Pons (tissue), 1 donor: Measurements from ENCODE around the gene SPTLC2.

ENCODE experiments used
- DNase-seq: peaks from one replicate; pipeline ENCODE4 v3.0.0-alpha.2; 2016; ENCODE audit warnings: low spot score

The SPTLC2 gene

DNA sequence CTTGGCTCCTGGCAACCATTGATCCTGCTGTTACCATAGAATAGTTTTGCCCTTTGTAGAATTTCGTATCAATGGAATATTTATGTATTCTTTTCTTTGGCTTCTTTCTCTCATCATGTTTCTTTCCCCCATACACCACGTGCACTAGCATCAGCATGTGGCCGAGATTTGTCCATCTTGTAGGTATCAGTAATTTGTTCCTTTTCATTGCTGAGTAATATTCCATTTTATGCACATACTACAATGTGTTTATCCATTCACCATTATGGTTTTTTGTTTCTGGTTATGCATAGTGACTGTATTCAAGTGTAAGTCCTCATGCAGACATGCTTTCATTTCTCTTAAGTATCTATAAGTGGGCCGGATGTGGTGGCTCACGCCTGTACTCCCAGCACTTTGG lies 113.3 kb downstream of the SPTLC2 start:
- DNase-seq = no peak

DNA sequence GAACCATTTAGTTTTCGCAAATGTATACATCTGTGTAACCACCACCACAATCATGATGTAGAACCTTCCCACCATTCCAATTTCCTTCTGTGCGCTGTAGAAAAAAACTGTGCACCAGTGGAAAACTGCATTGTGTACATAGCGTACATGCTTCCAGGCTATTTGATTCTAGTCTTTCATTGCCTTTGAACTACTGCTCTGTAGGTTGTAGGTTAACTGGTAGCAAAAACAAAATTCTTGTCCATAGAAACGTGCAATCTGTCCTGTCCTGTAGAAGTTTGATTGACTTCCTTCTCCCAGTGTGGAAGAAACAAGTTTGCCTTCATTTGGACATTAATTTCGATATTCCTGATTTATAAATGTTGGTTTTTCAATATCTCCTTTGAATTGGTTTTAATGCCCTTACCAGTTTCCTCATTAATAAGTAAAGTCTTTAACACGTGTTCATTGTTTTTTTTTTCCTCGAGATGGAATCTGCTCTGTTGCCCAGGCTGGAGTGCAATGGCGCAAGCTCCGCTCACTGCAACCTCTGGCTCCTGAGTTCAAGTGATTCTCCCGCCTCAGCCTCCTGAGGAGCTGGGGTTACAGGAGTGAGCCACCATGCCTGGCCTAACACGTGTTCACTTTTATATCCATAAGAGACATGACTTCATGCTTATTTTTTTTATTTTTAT lies 114.2 kb downstream of the SPTLC2 start:
- DNase-seq = no peak

DNA sequence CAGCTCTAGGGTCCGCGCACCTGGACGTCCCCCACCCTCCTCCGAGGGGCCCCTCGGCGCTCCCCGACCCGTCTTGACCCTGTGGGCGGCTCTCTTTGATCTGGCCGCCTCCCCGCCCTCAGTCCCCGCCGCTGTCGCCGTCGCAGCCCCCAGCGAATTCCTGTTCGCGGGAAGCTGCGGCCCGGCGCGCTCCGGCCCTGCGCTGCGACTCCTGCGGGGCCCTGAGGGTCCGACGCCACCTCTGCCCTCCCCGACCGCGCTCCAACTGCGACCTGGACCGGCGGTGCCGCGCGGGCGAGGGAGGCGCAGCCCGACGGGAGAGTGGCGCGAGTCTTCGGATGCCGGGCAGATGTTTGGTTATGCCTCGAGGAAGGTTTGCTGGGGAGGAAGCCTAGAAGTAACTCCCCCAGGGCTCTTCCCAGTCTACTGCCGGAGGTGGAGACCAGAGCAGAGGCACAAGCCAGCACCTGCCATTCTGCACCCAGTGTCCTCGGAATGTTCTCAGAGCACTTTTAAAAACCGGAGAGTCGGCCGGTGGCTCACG lies 117.4 kb downstream of the SPTLC2 start:
- DNase-seq = no peak

DNA sequence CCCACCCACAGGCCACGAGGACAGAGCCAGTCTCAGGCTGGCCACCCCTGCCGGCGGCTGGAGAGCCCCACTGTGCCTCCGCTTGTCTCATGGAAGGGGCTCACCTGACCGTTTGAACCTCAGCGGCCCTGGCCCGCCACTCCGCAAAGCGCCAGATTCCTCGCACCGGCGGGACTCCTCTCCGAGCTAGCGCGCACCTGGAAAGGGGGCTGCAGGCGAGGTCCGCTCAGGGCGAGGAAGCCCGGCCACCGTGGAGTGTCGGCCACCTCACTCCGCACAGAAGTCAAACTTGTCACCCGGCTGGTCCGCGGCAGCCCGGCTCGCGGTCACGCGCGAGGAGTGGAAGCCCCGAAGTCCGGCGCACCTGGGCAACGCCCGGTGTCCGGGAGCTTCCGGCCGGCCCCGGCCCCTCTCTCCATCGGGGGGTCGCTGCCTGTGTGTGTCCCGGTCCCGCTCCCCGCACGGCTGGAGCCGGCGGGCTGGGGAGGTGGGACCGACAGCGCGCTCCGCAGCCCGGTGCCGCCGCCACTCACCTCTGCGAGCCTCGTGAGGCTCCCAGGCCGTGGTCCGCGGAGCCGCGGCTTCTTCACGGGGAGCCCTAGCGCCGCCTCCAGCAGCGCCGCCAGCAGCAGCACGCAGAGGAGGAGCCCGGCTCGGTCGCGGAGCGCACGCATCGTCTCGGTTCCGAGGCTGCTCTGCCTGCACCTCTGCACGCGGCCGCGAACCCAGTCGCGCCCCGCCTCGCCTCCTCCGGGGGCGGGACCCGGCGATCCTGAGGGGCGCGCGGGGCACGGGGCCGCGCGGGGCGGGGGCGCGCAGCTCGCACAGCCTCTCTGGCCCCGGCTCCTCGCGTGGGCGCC lies 118.1 kb downstream of the SPTLC2 start, which contains the start of gene ISM2:
Gene ISM2, minus strand, starts transcription at position 697 of the 860 bp plus-strand sequence. Its CDS starts 23 bp downstream, at position 674.
- no peak for DNase-seq

DNA sequence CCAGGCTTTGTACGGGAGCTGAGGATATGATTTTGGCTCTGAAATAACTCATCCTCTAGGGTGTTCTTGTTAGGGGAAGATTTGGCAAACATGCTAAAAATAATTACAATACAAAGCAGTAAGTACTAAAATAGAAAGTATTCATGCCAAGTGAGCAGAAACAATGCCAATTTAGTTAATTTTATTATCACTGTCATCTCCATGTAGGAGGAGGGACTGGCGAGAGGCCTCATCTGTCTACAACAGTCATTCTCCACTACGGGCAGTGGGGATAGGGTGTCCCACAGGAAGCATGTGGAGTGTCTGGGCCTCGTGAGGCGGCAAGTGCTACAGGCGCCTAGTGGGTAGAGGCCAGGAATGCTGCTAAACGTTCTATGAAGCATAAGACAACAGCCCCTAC lies 121.1 kb downstream of the SPTLC2 start:
- no peak for DNase-seq

DNA sequence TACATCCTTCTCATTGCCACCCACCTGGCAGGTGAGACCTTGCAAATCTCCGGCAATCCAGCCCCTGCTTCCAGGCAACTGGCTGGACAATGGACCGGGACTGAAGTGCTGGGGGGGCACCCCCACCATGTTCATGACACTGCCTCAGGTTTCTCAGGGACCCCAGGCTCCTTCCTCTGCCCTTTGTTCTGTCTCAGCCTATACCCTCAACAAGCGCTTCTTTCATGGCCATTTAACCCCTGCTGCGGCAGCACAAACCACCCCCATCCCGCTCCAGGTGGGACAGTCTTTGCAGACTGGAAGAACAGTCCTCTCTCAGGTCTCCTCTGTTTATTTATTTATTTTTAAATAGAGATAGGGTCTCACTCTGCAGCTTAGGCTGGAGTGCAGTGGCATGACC lies 125.4 kb downstream of the SPTLC2 start:
- no peak for DNase-seq

DNA sequence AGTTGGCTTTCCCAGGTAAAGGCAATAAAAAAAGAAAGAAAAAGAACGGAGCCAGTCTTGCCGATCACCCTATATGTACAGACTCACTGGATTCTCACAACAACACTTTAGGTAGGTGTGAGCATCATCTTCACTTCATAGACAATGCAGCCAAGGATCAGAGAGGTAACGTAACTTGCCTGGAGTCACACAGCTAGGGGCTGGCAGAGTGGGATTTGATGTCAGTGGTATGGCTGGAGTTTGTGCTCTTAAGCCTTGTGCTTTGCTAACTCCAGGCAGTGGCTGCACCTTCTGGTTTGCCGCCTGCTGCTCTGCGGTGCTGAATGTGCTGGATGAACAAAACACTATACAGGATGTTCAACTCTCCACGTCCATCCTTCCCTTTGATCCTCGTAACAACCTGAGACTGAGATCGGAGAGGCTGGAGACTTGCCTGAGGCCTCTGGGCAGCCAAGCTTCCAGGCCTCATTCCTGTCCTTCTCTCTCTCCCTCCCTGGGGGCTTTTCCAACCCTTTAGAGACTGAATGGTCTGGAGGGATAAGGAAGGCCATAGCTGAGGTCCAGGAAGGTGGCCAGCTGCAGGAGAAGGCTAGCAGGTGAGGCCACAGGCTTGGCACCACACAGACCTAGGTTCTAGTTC lies 126.0 kb downstream of the SPTLC2 start:
- DNase-seq = no peak

DNA sequence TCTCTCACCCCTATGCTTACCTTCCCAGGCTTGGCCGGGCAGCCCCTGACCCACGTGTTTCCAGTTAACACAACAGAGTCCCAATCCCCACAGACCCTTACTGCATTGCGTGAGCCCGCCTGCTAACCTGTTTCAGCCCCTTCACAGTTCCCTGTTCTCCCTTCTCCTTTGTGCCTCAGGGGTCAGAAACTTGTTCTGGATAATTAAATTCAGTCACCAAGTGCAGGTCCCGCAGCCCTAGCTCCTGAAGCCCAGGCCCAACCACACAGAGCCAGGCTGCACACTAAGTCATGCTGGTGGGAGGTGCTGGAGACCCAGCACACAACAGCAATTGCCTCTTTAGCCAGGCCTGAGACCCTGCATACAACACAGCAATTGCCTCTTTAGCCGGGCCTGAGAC lies 127.4 kb downstream of the SPTLC2 start:
- DNase-seq = no peak

DNA sequence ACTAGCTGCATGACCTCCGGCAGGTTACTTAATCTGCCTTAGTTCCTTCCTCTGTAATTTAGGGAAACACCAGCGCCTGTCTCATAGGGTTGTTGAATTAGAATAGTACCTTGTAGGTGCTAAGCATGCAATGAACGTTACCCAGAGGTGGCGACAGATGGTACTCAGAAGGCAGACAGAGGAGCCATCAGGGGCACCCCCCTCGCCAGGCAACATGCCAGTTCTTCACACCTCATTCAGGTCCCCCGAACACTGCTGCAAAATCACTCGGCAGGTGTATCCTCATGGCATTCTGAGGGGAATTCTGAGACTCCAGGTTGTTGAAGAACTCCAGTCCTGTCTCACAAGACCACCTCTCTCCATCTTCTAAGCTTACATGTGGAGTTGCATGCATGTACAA lies 127.9 kb downstream of the SPTLC2 start:
- DNase-seq = no peak

DNA sequence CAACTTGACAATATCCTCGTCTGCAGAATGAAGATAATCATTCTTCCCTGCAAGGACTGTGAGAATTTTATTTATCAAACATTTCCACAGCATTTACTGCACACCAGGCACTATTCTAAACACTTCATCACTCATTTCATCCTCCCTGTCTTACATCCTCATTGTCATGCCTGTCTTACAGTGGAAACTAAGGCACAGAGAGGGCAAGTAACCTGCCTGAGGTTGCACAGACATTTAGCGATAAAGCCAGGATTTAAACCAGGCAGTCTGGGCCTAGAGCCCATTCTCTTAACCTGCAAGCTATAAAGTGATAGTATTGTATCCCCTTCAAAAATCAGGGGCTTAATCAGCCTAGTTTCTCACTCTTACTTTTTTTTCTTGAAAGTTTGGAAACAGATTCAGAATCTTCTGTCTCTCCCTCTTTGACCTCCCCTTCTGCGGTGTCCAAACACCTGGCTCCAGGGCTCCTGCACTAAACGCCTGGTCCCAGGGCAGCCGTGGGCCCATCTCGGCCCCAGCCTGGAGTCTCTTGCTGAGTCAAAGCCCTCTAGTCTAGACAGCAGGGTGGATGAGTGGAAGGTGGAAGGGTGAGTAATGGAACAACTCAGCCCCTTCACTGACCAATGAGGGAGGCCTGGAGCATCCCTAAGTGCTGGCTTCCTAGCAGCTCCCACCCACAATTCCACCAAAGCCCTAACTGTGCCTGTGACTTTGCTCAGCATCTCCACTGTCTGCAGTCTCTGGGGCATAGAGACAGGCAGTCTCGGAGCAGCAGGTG lies 130.3 kb downstream of the SPTLC2 start:
- DNase-seq = no peak

DNA sequence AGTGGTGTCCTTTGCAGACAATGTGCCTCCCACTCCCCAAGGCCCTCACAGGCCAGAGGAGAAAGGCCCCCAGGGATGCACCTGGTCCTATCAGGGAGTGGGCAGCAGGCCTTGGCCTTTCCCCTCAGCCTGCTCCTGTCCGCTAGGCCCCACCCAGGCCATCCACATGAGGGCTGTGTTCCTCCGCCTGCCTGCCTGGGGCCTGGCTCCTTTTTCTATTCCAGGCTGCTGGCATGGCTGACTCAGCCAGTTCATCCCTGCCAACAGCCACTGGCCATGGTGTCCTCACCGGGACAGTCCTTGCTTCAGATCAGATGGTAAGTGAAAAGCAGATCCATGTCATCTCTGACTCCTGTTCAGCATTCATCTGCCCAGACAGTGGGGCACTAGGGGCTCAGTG lies 131.2 kb downstream of the SPTLC2 start:
- no peak for DNase-seq

DNA sequence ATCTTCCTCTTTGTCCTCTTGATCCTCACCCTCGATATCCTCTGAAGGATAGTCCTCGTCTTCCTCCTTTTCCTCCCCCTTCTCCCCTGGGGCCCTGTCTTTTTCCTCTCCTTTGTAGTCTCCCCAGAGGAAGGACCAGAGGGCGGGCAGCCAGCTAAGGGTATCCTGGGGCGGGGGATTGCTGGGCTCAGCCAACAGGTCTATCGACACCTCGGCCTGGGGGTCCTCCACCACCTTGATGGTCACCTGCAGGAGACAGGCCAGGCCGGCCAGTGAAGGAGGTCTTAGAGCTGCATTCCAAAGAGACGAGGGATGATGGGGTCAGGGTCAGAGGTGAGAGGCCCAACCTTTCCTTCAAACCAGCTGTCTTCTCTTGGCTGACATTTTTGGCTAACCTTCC lies 134.0 kb downstream of the SPTLC2 start:
- DNase-seq = no peak

DNA sequence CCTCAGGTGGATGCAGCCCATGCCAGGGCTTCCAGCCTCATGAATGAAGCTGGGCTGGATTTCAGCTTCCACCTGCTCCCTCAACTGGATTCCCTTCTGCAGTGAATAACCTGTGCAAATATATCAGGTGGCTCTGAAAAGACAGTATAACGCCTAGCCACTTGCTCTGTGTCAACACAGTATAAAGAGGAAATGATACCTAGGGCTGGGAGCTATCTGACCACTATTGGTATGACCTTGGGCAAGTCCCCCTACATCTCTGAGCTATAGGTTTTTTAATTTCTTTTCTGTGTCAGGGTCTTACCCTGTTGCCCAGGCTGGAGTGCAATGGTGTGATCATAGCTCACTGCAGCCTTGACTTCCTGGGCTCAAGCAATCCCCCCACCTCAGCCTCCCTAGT lies 137.6 kb downstream of the SPTLC2 start:
- no peak for DNase-seq

DNA sequence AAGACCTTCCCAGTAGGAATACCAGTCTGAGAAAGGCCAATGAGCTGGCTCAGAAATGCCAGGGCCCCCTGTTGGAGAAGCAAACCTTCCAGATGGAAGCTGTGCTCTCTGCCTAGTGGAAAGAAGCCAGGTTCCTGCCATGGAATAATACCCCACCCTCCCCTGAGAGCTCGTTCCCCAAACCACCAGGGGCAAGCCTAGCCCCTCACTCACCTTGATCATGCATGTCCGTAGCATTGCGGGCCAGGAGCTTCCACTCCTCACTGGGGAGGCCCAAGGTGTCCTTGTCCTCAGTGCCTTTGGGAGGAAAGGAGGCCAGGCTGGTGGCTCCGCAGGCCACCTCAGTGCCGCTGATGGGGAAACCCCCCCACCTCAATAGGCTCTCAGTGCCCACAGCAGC lies 138.4 kb downstream of the SPTLC2 start:
- no peak for DNase-seq

DNA sequence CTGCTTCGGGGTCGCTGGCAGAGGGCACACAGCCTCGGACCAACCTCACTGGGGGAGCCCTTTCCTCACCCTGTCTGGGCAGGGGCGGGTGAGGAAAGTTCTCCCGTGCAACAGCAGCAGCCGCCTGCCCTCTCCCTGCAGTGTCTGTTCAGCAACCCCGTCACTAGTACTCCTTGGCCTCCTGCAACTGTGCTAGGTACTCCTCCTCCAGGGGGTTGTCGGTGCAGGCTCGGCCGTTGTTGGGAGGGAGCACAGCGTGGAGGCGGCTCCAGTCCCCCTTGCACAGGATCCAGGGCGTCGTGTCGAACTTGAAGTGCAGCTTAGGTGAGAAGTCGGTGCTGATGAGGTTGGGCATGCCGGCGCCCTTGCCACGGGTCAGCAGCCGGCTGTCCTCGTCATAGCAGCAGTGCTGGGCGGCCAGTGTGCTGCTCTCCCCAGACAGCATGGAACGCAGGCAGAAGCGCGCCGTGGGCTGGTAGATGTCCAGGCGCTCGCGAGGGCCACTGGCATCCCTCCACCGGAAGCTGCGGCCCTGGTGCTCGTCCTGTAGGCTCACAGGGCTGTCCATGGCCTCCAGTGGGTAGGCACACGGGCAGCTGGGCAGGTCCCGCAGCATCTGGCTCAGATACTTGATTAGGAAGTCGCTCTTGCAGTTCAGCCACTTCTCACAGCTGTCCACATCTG lies 140.9 kb downstream of the SPTLC2 start:
- DNase-seq = no peak

DNA sequence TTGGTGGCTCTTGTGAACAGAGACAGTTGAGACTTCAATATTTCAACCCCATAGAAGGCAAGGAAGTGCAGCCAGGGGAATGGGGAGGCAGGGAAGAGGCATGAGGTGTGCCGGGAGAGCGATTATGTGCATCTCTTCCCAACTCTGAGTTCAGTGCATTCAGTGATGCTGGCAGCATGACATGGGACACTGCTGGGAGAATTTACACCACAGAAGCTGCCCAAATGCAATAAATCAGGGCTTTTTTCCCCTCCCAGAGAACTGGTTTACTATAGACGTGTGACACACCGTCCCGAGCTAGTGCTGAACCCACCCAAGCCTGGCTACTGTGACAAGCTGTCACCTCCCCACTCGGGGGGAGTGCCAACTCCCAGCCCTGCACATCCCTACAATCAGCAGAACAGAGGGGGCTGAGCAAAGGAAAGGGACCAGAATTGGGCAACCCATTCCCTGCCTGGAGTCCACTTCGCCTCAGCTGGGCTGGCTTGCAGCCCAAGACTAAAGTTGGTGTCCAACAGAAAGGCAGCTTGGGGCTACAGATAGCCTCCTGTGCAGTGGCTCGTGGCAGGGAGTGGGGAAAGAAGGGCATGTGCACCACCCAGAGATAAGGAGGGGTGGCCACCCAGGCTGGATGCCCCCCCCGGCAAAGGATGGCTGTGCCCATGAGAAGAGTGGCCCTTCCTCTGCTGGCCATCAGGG lies 141.8 kb downstream of the SPTLC2 start:
- no peak for DNase-seq

DNA sequence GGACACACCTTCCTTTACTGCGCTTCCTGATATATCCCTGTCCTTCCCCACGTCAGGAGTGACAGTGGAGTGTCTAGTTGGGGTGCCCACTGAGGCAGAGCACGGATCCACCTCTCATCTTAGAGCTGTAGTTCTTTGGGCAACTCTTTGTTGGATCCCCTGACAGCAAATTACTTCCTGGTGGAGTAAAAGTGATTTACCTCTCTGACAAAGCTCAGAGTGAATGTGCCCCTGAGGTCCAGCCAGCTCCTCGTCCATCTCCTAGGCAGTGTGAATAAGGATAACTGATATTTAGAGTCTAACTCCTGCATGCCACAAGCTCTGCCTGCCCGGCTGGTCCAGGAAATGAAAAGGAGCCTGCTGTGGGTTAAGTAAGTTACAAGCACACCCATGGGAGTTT lies 142.5 kb downstream of the SPTLC2 start:
- no peak for DNase-seq

DNA sequence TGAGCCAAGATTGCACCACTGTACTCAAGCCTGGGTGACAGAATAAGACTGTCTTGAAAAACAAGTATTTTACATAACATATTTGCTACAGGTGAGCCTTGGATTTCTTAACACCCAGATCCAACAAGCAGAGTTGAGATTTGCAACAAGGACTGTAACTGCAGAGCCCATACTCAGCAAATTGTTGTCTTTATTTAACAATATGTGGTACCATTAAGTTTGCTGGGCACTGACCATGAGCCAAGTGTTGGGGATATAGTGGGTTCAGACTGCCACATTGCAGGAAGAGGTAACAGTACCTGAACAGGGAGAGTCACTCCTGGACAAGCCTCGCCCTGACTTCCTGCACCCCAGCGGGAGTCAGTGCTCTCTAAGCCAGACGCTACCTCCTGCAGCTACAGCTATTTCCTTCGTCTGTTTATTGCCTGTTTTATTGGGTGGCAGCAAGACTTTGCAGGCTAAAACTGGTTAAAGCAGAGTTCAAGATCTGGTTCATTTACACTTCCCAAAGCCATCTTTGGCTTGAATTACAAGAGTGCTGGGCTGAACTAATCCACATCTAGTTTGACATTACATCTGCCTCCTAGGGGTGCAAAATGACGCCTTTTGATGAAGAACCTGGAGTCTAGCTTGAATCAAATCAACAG lies 146.1 kb downstream of the SPTLC2 start:
- DNase-seq = no peak

DNA sequence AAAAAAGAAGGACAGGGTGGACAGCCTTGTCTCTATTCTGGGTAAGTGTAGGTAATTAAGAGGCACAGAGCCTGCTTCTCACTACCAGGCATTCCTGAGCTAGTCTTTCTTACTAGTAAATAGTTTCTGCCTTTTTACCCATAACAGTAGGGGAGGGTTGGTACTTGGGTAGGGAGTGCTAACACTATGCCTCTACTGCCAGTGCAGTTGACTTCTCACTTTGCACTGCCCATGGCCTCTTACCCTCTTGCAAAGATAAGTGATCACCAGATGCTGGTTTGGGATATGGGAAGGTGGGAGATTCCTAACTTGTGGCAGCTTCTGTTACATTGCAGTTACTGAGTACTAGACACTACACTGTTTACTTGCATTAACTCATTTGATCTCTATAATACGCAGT lies 146.9 kb downstream of the SPTLC2 start:
- no peak for DNase-seq

DNA sequence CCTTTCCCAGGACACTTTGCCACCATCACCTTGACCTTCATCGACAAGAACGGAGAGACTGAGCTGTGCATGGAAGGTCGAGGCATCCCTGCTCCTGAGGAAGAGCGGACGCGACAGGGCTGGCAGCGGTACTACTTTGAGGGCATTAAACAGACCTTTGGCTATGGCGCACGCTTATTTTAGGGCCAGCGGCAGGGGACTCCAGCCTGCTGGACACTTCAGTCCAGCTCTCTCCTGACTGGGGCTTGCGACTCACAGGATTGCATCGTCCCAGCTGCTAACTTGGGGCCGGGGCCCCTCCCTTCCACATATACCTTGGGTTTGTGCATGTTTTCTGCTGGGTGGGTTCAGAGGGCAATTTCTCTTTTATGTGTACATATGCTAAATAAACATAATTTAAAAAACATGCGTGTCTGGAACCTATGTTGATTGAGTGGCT lies 147.4 kb downstream of the SPTLC2 start:
- no peak for DNase-seq
